ENCODE results near the gene CPVL.

GRCh38 chr7:29105191-29105590 is 41.1 kb downstream of the CPVL start:
- TF ChIP-seq CTCF (IDR thresholded peaks at IDR 0.05) = no peak
- TF ChIP-seq REST (IDR thresholded peaks at IDR 0.05; ENCODE audit: insufficient read depth in 1 of 2, low read depth in 2 of 2, low read length in 1 of 2) = no peak
- no peak for TF ChIP-seq SIN3A (IDR thresholded peaks at IDR 0.05; ENCODE audit: borderline replicate concordance, insufficient read depth, low read depth, low read length)
- no peak for TF ChIP-seq POLR2AphosphoS5 (IDR thresholded peaks at IDR 0.05; ENCODE audit: low read depth, low read length)
- TF ChIP-seq TCF7L2 (IDR thresholded peaks at IDR 0.05; ENCODE audit: low read depth, low read length) = no peak

Measured in Panc1 (cell line).